ENCODE data around the gene SYK. TPM values are rescaled to one million over a fixed set of nuclear protein-coding genes. Genes with fewer than 3 reads are reported as not detected.

Gene SYK
- total and polyA plus RNA-seq, 8 donors = 2.2 to 34.4 (median 18.9) TPM

GRCh38 chr9:90933468-90933867, 131.8 kb downstream of the SYK start:
- DNase-seq = no peak
- intact Hi-C loops (cut with DNase I; ENCODE audit: low total_unique reads) = no loop called here
- no peaks in the 10 kb centered on the region for H3K4me1 ChIP-seq
- 77 to 98% (median 87%) methylated on average over 2 to 3 of the region's 3 CpGs for WGBS, 5 donors
- no peak overlapping the region for H3K4me3 ChIP-seq
- TF ChIP-seq POLR2AphosphoS5 (IDR thresholded peaks at IDR 0.05) (no peak), POLR2A (IDR thresholded peaks at IDR 0.05) (no peak), CTCF (IDR thresholded peaks at IDR 0.05) (no peak), EP300 (IDR thresholded peaks at IDR 0.05) (no peak)
- H3K27ac ChIP-seq = no peak overlapping the region
- H3K9me3 ChIP-seq = no peaks in the 10 kb centered on the region
- peaks cover 0 to 7% (median 0%) of the 10 kb centered on the region in 3 donors for H3K27me3 ChIP-seq
- no peaks in the 10 kb centered on the region for H3K36me3 ChIP-seq

DNA sequence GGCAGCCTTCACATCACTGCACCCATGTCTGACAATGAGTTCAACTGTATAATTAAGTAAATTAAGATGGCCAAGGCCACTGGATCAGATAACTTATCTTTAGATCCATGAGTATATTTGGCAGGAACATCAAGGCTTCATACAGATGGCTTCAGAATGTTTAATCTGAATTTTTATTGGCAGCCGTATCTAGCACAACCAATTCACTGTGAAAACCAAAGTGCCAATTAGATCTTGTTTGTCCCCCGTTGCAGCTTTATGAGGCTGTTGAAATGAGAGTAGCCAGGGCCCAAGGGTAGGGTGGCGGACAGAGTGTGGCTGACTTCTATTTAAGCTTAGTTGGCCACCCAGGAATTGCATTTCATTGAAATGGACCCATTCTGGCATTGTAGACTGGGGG, 137.7 kb downstream of the SYK start:
- Histone ChIP-seq H3K4me3 (no peak overlapping the region), H3K9me3 (peaks cover 0 to 8% (median 3%) of the 10 kb centered on the region in 4 donors), H3K36me3 (no peaks in the 10 kb centered on the region), H3K4me1 (no peaks in the 10 kb centered on the region), H3K27me3 (peaks cover 0 to 9% (median 0%) of the 10 kb centered on the region in 3 donors), H3K27ac (no peak overlapping the region)
- no peak for TF ChIP-seq POLR2A (IDR thresholded peaks at IDR 0.05)
- TF ChIP-seq CTCF (IDR thresholded peaks at IDR 0.05) = no peak
- no peak for TF ChIP-seq EP300 (IDR thresholded peaks at IDR 0.05)
- TF ChIP-seq POLR2AphosphoS5 (IDR thresholded peaks at IDR 0.05) = no peak
- WGBS, 5 donors = 78 to 91% (median 82%) methylated on average over 3 of the region's 3 CpGs
- no peak for DNase-seq
- intact Hi-C loops (cut with DNase I; ENCODE audit: low total_unique reads) = no loop called here

DNA sequence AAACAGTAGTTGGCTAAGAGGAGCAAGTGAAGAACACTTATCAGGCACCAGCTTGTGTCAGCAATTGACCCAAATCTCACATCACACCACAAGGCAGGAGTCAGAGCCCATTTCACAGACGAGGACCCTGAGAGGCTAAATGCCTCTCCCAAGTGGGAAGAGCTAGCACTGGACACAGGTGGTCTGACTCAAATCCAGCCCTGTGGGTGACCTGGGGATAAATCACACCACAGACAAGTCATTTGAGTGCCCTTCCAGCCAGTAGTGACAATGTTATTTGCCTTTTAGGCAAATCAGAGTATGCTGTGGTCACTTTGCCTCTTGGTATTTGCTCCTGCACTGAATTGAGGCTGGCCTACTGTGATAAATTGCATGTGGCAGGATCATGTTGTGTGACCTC, 138.7 kb downstream of the SYK start:
- Histone ChIP-seq H3K4me3 (no peak overlapping the region), H3K27ac (no peak overlapping the region), H3K4me1 (no peaks in the 10 kb centered on the region), H3K36me3 (no peaks in the 10 kb centered on the region), H3K9me3 (peaks cover 0 to 8% (median 3%) of the 10 kb centered on the region in 4 donors), H3K27me3 (peaks cover 0 to 18% (median 0%) of the 10 kb centered on the region in 3 donors)
- intact Hi-C loops (cut with DNase I; ENCODE audit: low total_unique reads) = no loop called here
- no peak for TF ChIP-seq POLR2A (IDR thresholded peaks at IDR 0.05)
- WGBS, 5 donors = 78 to 86% (median 83%) methylated on average over 1 of the region's 1 CpG; no CpG with 5 or more reads in 1 of the 5 donors
- no peak for DNase-seq

GRCh38 chr9:90941661-90942060, 140.0 kb downstream of the SYK start:
- no peaks in the 10 kb centered on the region for H3K4me1 ChIP-seq
- H3K4me3 ChIP-seq = no peak overlapping the region
- H3K36me3 ChIP-seq = no peaks in the 10 kb centered on the region
- no peak for DNase-seq
- H3K27ac ChIP-seq = no peak overlapping the region
- TF ChIP-seq CTCF (IDR thresholded peaks at IDR 0.05) (no peak), POLR2AphosphoS5 (IDR thresholded peaks at IDR 0.05) (no peak), POLR2A (IDR thresholded peaks at IDR 0.05) (no peak), EP300 (IDR thresholded peaks at IDR 0.05) (no peak)
- H3K27me3 ChIP-seq = peaks cover 0 to 27% (median 0%) of the 10 kb centered on the region in 3 donors
- intact Hi-C loops (cut with DNase I; ENCODE audit: low total_unique reads) = no loop called here
- H3K9me3 ChIP-seq = peaks cover 0 to 8% (median 3%) of the 10 kb centered on the region in 4 donors
- 77 to 89% (median 84%) methylated on average over 5 of the region's 5 CpGs for WGBS, 5 donors

GRCh38 chr9:90942555-90942954, 140.9 kb downstream of the SYK start:
- peak in 1 of 2 donors; percentile 42 for DNase-seq
- H3K27me3 ChIP-seq = peaks cover 0 to 20% (median 0%) of the 10 kb centered on the region in 3 donors
- H3K36me3 ChIP-seq = no peaks in the 10 kb centered on the region
- H3K9me3 ChIP-seq = peaks cover 0 to 8% (median 3%) of the 10 kb centered on the region in 4 donors
- no peak overlapping the region for H3K4me3 ChIP-seq
- no peaks in the 10 kb centered on the region for H3K4me1 ChIP-seq
- WGBS, 5 donors = 66 to 81% (median 69%) methylated on average over 5 to 7 of the region's 7 CpGs
- intact Hi-C loops (cut with DNase I; ENCODE audit: low total_unique reads) = no loop called here
- no peak overlapping the region for H3K27ac ChIP-seq
- TF ChIP-seq POLR2AphosphoS5 (IDR thresholded peaks at IDR 0.05) = no peak
- no peak for TF ChIP-seq CTCF (IDR thresholded peaks at IDR 0.05)
- TF ChIP-seq POLR2A (IDR thresholded peaks at IDR 0.05) = no peak
- TF ChIP-seq EP300 (IDR thresholded peaks at IDR 0.05) = no peak

All from stomach (tissue), 9 donors.